GM19467 (cell line): Measurements from ENCODE around the gene HSH2D.
"Not testable (repeated sequence)": the region's sequence is repeated elsewhere in the genome, so short reads cannot be mapped to it uniquely, and the experiment has no call there.

ENCODE experiments used
- ATAC-seq: cut with Tn5 transposase; IDR thresholded peaks from one replicate; pipeline ENCODE4 v1.9.1; 2021; ENCODE audit warnings: mild to moderate bottlenecking, moderate library complexity; ENCODE audit not compliant: unreplicated experiment

HSH2D gene

GRCh38 chr19:16154557-16154956, 11.1 kb downstream of the HSH2D start:
- ATAC-seq: no peak

- ATAC-seq: no peak
Measured at GRCh38 chr19:16155128-16155527, 11.6 kb downstream of the HSH2D start.

- no peak for ATAC-seq
Measured at GRCh38 chr19:16156904-16157303, 13.4 kb downstream of the HSH2D start.

GRCh38 chr19:16157601-16158000, 14.1 kb downstream of the HSH2D start:
- ATAC-seq: no peak

GRCh38 chr19:16159655-16160054, 16.2 kb downstream of the HSH2D start:
- ATAC-seq: no peak

- ATAC-seq: no peak
Measured at GRCh38 chr19:16160445-16160942, 17.0 kb downstream of the HSH2D start.

- no peak for ATAC-seq
Measured at GRCh38 chr19:16160943-16161560, 17.6 kb downstream of the HSH2D start.

- ATAC-seq: no peak
Measured at GRCh38 chr19:16161840-16162239, 18.4 kb downstream of the HSH2D start.

- no peak for ATAC-seq
Measured at GRCh38 chr19:16164222-16164890, 20.9 kb downstream of the HSH2D start.

GRCh38 chr19:16166417-16166816, 22.9 kb downstream of the HSH2D start:
- ATAC-seq: no peak

GRCh38 chr19:16167055-16167454, 23.6 kb downstream of the HSH2D start:
- ATAC-seq: no peak

GRCh38 chr19:16168465-16169081, 25.1 kb downstream of the HSH2D start:
- no peak for ATAC-seq

- ATAC-seq: no peak
Measured at GRCh38 chr19:16170134-16170533, 26.6 kb downstream of the HSH2D start.

GRCh38 chr19:16175954-16176353, 32.5 kb downstream of the HSH2D start:
- ATAC-seq: no peak

- not testable (repeated sequence) for ATAC-seq
Measured at GRCh38 chr19:16178866-16179265, 35.4 kb downstream of the HSH2D start.

- ATAC-seq: no peak
Measured at GRCh38 chr19:16180611-16181010, 37.1 kb downstream of the HSH2D start.

- ATAC-seq: no peak
Measured at GRCh38 chr19:16184665-16185122, 41.2 kb downstream of the HSH2D start.

- ATAC-seq: peak; percentile 87
Measured at GRCh38 chr19:16185123-16185767, 41.8 kb downstream of the HSH2D start, which contains the start of gene FAM32A. FAM32A (plus strand) TSS chr19:16185410; CDS start chr19:16185443, 33 bp downstream.

- no peak for ATAC-seq
Measured at GRCh38 chr19:16185768-16186123, 42.3 kb downstream of the HSH2D start.

GRCh38 chr19:16188521-16188920, 45.0 kb downstream of the HSH2D start:
- ATAC-seq: no peak

- ATAC-seq: no peak
Measured at GRCh38 chr19:16190198-16190597, 46.7 kb downstream of the HSH2D start.
